WI38 (cell line): Measurements from ENCODE around the gene MARCHF5.

Source experiments
- H3K4me3 ChIP-seq: 2 replicates; pipeline ENCODE4 v1.5.1; 2011; ENCODE audit warnings: low read depth, mild to moderate bottlenecking, control low read depth, low read length
- TF ChIP-seq, protein P1 (sequence below): IDR thresholded peaks from 2 replicates; pipeline ENCODE4 v1.5.1; 2012; ENCODE audit warnings: low read depth, mild to moderate bottlenecking, control low read depth, low read length

MARCHF5 gene

DNA sequence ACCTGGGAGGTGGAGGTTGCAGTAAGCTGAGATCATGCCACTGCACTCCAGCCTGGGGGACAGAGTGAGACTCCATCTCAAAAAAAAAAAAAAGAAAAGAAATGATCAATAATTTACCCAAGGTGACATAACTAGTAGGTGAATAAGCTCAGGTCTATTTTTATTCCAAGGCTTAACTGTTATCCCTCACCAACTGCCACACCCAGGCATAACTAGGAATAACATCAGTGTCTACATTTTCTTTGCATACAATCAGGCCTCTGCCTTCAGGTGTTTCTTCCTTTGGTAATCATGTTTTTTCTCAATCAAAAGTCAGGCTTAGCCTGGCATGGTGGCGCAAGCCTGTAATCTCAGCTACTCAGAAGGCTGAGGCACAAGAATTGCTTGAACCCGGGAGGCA, 26.7 kb upstream of the MARCHF5 start:
- H3K4me3 ChIP-seq = no peak overlapping the region
- TF ChIP-seq, protein P1, sequence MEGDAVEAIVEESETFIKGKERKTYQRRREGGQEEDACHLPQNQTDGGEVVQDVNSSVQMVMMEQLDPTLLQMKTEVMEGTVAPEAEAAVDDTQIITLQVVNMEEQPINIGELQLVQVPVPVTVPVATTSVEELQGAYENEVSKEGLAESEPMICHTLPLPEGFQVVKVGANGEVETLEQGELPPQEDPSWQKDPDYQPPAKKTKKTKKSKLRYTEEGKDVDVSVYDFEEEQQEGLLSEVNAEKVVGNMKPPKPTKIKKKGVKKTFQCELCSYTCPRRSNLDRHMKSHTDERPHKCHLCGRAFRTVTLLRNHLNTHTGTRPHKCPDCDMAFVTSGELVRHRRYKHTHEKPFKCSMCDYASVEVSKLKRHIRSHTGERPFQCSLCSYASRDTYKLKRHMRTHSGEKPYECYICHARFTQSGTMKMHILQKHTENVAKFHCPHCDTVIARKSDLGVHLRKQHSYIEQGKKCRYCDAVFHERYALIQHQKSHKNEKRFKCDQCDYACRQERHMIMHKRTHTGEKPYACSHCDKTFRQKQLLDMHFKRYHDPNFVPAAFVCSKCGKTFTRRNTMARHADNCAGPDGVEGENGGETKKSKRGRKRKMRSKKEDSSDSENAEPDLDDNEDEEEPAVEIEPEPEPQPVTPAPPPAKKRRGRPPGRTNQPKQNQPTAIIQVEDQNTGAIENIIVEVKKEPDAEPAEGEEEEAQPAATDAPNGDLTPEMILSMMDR = no peak

DNA sequence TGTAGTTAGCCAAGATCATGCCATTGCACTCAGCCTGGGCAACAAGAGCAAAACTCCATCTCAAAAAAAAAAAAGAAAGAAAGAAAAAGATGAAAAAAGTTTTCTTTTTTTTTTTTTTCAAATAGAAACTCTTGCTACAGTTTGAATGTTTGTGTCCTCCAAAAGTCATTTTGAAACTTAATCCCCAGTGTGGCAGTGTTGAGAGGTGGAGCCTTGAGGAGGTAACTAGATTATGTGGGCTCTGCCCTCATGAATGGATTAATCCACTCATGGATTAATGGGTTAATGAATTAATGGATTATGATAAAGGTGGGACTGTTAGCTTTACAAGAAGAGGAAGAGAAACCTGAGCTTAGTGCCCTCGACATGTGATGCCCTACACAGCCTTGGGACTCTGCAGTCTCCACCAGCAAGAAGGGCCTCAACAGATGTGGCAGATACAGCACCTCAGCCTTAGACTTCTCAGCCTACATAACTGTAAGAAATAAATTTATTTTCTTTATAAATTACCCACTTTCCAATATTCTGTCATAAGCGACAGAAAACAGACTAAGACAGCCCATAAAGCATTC, 25.2 kb upstream of the MARCHF5 start:
- no peak overlapping the region for H3K4me3 ChIP-seq
- TF ChIP-seq, protein P1 = no peak

DNA sequence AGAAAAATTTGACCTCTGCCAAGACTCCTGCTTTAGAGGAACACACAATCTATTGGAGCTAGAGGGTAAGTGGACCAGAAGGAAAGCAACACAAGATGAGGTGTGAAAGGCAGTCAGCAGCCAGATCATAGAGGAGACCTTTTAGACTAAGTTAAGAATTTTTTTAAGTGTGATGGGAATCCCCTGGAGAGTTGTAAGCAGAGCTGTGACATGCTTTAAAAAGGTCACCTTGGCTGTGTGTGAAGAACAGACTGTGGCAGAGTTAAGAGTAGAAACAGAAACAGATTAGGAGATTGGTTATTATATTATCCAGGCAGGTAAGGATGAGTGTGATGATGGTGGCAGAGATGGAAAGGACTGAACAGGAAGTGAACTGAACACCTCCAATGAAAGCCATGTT, 23.6 kb upstream of the MARCHF5 start:
- H3K4me3 ChIP-seq = no peak overlapping the region
- TF ChIP-seq, protein P1 = no peak

DNA sequence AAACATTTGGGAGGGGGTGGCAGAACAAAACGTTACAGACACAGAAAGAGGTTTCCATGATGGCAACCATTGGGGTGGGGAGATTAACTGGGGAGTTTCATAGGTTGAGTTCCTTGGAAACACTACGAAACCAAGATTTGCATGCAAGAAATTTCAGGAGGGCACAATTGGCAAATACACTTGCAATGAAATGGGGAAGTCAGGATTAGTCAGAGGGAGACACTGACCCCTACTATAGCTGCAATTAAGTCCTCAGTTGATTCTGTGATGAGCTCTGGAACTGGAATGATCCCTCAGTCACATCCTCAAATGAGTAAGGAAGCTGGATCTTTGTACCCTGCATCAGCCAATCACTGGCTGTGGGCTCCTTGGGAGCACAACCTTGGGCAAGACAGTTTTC, 22.2 kb upstream of the MARCHF5 start:
- TF ChIP-seq, protein P1 = no peak
- H3K4me3 ChIP-seq = no peak overlapping the region

DNA sequence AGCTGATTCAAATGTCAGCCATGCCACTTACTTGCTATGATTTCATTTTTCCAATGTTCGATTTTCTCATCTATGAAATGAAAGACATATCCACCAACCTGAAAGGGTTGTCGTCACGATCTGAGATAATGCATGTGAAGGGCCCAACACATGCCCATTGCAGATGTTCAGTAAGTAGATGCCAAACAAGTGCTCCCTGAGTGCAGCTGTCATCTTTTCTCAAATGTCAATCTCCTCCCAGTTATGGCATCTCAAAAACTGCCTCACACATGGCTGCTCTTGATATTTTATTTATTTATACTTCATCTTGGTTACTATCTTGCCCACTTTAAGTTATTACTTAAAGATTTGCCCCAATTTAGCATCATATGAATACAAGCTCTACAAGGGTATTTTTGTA, 16.9 kb upstream of the MARCHF5 start:
- TF ChIP-seq, protein P1 = no peak
- H3K4me3 ChIP-seq = no peak overlapping the region

DNA sequence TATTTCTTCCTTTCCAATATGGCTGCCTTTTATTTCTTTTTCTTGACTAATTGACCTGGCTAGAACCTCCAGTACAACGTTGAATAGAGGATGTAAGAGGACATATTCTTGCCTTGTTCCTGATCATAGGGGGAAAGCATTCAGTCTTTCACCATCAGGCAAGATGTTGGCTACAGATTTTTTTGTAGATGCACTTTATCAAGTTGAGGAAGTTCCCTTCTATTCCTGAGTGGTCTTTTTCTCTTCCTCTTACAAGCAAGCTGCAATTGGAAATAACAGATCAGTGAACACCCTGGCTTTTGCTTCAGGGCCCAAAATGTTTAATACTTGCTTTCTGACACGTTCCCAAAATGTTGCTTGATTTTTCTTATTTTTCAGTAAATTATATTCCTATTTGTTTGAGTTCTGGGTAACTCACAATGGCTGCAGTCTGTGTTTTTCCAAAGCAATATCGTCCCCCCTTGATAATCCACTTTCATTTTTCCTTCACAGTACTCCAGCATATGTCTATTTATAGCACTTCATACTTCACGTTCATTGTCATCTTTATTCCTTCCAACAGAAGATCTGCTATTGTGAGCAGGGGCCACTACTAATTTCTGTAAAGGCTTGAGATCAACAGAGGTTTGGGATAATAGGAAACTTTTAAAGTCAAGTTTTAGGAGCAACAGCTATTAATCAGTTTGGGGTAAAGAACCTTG, 11.8 kb upstream of the MARCHF5 start:
- H3K4me3 ChIP-seq = no peak overlapping the region
- TF ChIP-seq, protein P1 = no peak

DNA sequence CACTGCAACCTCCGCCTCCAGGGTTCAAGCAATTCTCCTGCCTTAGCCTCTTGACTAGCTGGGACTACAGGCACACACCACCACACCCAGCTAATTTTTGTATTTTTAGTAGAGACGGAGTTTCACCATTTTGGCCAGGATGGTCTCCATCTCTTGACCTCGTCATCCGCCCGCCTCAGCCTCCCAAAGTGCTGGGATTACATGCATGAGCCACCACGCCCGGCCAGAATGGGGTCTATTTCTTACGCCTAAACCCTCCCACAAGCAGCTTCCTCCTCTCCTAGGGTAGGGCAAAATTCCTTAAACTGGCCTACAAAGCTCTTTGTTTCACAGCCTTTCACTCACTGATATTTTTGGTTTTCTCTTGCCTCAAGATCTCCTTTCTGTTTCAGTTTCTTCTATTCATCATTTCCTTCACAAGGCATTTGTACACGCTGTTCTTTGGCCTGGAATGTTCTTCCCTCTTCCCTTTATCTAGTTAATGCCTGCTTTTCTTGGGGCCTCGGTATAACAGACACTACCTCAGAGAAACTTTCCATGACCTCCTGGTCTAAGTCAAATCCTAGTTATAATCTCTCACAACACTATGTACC, 6.8 kb upstream of the MARCHF5 start:
- TF ChIP-seq, protein P1 = no peak
- H3K4me3 ChIP-seq = no peak overlapping the region
